GM23338 (cell line): ENCODE measurements around the gene STK39. TPM values are rescaled to one million over a fixed set of nuclear protein-coding genes. Genes with fewer than 3 reads are reported as not detected.

Experiments used
- ATAC-seq: fragments of 200-7000 bp; cut with Tn5 transposase; 3 replicates; pipeline ENCODE4 v1.9.1; 2020
- DNase-seq: peaks from one replicate; pipeline ENCODE4 v3.0.0-alpha.2; 2015; ENCODE audit warnings: low spot score
- H2AFZ ChIP-seq: fragments of 200-600 bp; sonication (generic); 2 replicates; pipeline ENCODE4 v1.8.0; 2016; ENCODE audit warnings: antibody characterized with exemption, mild to moderate bottlenecking, moderate library complexity
- H3F3A ChIP-seq: fragments of 200-600 bp; sonication (generic); replicated peaks from 2 replicates; pipeline ENCODE4 v1.8.0; 2017; ENCODE audit warnings: antibody characterized with exemption, mixed run types, low read depth
- H3K27ac ChIP-seq: fragments of 200-600 bp; sonication (generic); 2 replicates; pipeline ENCODE4 v1.6.1; 2016; ENCODE audit warnings: low read depth
- H3K27me3 ChIP-seq: fragments of 200-600 bp; sonication (generic); 2 replicates; pipeline ENCODE4 v1.8.0; 2016; ENCODE audit warnings: mild to moderate bottlenecking, mixed run types, moderate library complexity; ENCODE audit not compliant: insufficient read depth
- H3K36me3 ChIP-seq: fragments of 200-600 bp; sonication (generic); 2 replicates; pipeline ENCODE4 v1.8.0; 2016; ENCODE audit warnings: mild to moderate bottlenecking; ENCODE audit not compliant: insufficient read depth
- H3K4me1 ChIP-seq: fragments of 200-600 bp; sonication (generic); 2 replicates; pipeline ENCODE4 v1.8.0; 2016; ENCODE audit warnings: mild to moderate bottlenecking, moderate library complexity; ENCODE audit not compliant: insufficient read depth
- H3K4me2 ChIP-seq: fragments of 200-600 bp; sonication (generic); 2 replicates; pipeline ENCODE4 v1.7.1; 2017; ENCODE audit warnings: mixed run types
- H3K4me3 ChIP-seq: fragments of 200-600 bp; sonication (generic); 2 replicates; pipeline ENCODE4 v1.6.1; 2016; ENCODE audit warnings: mixed run types
- H3K79me2 ChIP-seq: fragments of 200-600 bp; sonication (generic); replicated peaks from 2 replicates; pipeline ENCODE4 v1.8.0; 2017; ENCODE audit warnings: mild to moderate bottlenecking; ENCODE audit not compliant: insufficient read depth
- H3K9me2 ChIP-seq: fragments of 200-600 bp; sonication (generic); 2 replicates; pipeline ENCODE4 v1.8.0; 2017; ENCODE audit not compliant: insufficient read depth
- H4K20me1 ChIP-seq: fragments of 200-600 bp; sonication (generic); replicated peaks from 2 replicates; pipeline ENCODE4 v1.8.0; 2017; ENCODE audit warnings: mild to moderate bottlenecking; ENCODE audit not compliant: insufficient read depth
- H3K27ac Mint-ChIP-seq: 2 replicates; pipeline ENCODE4 v1.8.0; 2020; ENCODE audit warnings: inconsistent platforms, mild to moderate bottlenecking, moderate library complexity, mixed read lengths
- H3K27me3 Mint-ChIP-seq: 3 replicates; pipeline ENCODE4 v1.8.0; 2022; ENCODE audit warnings: low read depth, mild to moderate bottlenecking, moderate library complexity, mixed read lengths, inconsistent platforms; ENCODE audit not compliant: insufficient read depth, poor library complexity
- H3K36me3 Mint-ChIP-seq: 3 replicates; pipeline ENCODE4 v1.8.0; 2021; ENCODE audit warnings: low read depth, mild to moderate bottlenecking, inconsistent platforms, moderate library complexity, mixed read lengths
- H3K4me1 Mint-ChIP-seq: 3 replicates; pipeline ENCODE4 v1.8.0; 2020; ENCODE audit warnings: mild to moderate bottlenecking, inconsistent platforms, mixed read lengths
- H3K4me3 Mint-ChIP-seq: 3 replicates; pipeline ENCODE4 v1.8.0; 2021; ENCODE audit warnings: moderate library complexity, mild to moderate bottlenecking, inconsistent platforms, mixed read lengths
- H3K9me3 Mint-ChIP-seq: 3 replicates; pipeline ENCODE4 v1.8.0; 2020; ENCODE audit warnings: moderate library complexity, mild to moderate bottlenecking, inconsistent platforms, mixed read lengths
- CREB1 ChIP-seq: fragments of 250-450 bp; sonication (Bioruptor Pico); IDR thresholded peaks from 2 replicates; pipeline ENCODE4 v1.5.0; 2020; ENCODE audit warnings: low read depth, mild to moderate bottlenecking, moderate library complexity
- CTCF ChIP-seq, 2 experiments: fragments of 200-600 bp in 1 of 2; sonication (generic) in 1 of 2; conservative IDR thresholded peaks; 2 replicates each; pipeline versions ENCODE4 v1.5.1 to v1.6.1; 2016 to 2017; ENCODE audit warnings: antibody characterized with exemption in 2 of 2, low read depth in 2 of 2, mild to moderate bottlenecking in 2 of 2, moderate library complexity in 1 of 2
- EZH2phosphoT487 ChIP-seq: fragments of 200-600 bp; sonication (generic); IDR thresholded peaks from one replicate; pipeline ENCODE4 v1.8.1; 2018; ENCODE audit warnings: antibody characterized with exemption; ENCODE audit not compliant: unreplicated experiment
- POLR2AphosphoS5 ChIP-seq: IDR thresholded peaks from 2 replicates; pipeline ENCODE4 v1.6.1; 2016; ENCODE audit warnings: antibody characterized with exemption, low read depth
- STAT1 ChIP-seq: IDR thresholded peaks from one replicate; pipeline ENCODE4 v1.6.1; 2016; ENCODE audit warnings: antibody characterized with exemption; ENCODE audit not compliant: unreplicated experiment
- ZNF114 ChIP-seq: fragments of 250-450 bp; sonication (Bioruptor Pico); IDR thresholded peaks from 2 replicates; pipeline ENCODE4 v1.5.0; 2020; ENCODE audit warnings: mild to moderate bottlenecking, moderate library complexity
- polyA plus RNA-seq: library from polyadenylated mRNA; unstranded; fragments of >200 nt; fragmentation: Nextera tagmentation; extraction: Ambion mirVana; gene quantifications from 2 replicates; pipeline ENCODE4 v1.2.1, GENCODE V29; 2016
- total RNA-seq: library from RNA; depleted of rRNA; stranded (reverse); fragments of >200 nt; shearing (Covaris generic); gene quantifications from 2 replicates; pipeline ENCODE4 v1.2.3, GENCODE V29; 2014
- TF ChIP-seq, protein P1 (sequence below): IDR thresholded peaks from 2 replicates; pipeline ENCODE4 v1.6.1; 2016; ENCODE audit warnings: antibody characterized with exemption

The STK39 gene
- total and polyA plus RNA-seq, 2 experiments from 2014 or later: 9.5 to 16.9 TPM

GRCh38 chr2:168064011-168064998, 183.1 kb downstream of the STK39 start:
- no peaks in the 10 kb centered on the region for H3F3A ChIP-seq
- H3K4me3 Mint-ChIP-seq: no peak overlapping the region
- H3K27ac ChIP-seq: no peak overlapping the region
- no peaks in the 10 kb centered on the region for H3K36me3 ChIP-seq
- no peak overlapping the region for H3K27ac Mint-ChIP-seq
- no peak overlapping the region for H2AFZ ChIP-seq
- H3K4me2 ChIP-seq: no peak overlapping the region
- H3K9me3 Mint-ChIP-seq: no peaks in the 10 kb centered on the region
- no peaks in the 10 kb centered on the region for H3K79me2 ChIP-seq
- peaks cover 21% of the 10 kb centered on the region; the same call in 1 of the 2 replicates for H3K4me1 ChIP-seq
- H3K36me3 Mint-ChIP-seq: no peaks in the 10 kb centered on the region
- DNase-seq (peak; percentile 24), ATAC-seq (peak; percentile 83)
- H3K27me3 Mint-ChIP-seq: no peaks in the 10 kb centered on the region
- H3K4me3 ChIP-seq: no peak overlapping the region
- H4K20me1 ChIP-seq: no peaks in the 10 kb centered on the region
- no peaks in the 10 kb centered on the region for H3K27me3 ChIP-seq
- peaks cover 20% of the 10 kb centered on the region for H3K4me1 Mint-ChIP-seq
- no peaks in the 10 kb centered on the region for H3K9me2 ChIP-seq
- TF ChIP-seq ZNF114 (no peak), EZH2phosphoT487 (no peak), CREB1 (CRISPR knock-in tag) (no peak), STAT1 (no peak), CTCF (conservative IDR thresholded peaks at IDR 0.05; ENCODE audit: low read depth in 2 of 2) (no peak)
- TF ChIP-seq, protein P1, sequence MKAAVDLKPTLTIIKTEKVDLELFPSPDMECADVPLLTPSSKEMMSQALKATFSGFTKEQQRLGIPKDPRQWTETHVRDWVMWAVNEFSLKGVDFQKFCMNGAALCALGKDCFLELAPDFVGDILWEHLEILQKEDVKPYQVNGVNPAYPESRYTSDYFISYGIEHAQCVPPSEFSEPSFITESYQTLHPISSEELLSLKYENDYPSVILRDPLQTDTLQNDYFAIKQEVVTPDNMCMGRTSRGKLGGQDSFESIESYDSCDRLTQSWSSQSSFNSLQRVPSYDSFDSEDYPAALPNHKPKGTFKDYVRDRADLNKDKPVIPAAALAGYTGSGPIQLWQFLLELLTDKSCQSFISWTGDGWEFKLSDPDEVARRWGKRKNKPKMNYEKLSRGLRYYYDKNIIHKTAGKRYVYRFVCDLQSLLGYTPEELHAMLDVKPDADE: no peak

DNA sequence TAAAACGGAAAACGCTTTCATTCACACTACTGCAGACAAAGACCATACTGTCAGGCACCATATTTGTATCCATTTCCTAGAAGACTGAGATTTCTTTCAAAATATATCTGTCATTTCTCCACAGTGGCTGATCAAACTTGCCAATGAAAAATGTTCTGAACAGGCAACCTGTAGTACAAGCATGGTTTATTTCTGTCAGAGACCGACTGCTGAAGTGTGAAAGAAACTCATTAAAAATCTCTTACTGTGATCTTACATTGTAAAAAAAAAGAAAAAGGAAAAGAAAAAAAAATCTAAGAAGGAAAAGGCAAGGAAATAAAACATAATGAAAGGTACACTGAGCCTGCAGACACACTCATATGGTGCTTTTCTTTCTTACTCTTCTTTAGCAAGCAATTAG, 184.5 kb downstream of the STK39 start:
- no peak overlapping the region for H3K27ac ChIP-seq
- no peaks in the 10 kb centered on the region for H3F3A ChIP-seq
- Mint-ChIP-seq H3K27ac (no peak overlapping the region), H3K4me1 (peaks cover 20% of the 10 kb centered on the region), H3K36me3 (no peaks in the 10 kb centered on the region), H3K4me3 (no peak overlapping the region), H3K27me3 (no peaks in the 10 kb centered on the region), H3K9me3 (no peaks in the 10 kb centered on the region)
- ATAC-seq (no peak), DNase-seq (no peak)
- H3K27me3 ChIP-seq: no peaks in the 10 kb centered on the region
- H3K9me2 ChIP-seq: no peaks in the 10 kb centered on the region
- no peak overlapping the region for H3K4me2 ChIP-seq
- H3K4me1 ChIP-seq: peaks cover 21% of the 10 kb centered on the region; the same call in 1 of the 2 replicates
- no peak for TF ChIP-seq STAT1
- TF ChIP-seq POLR2AphosphoS5: no peak
- no peak overlapping the region for H3K4me3 ChIP-seq
- no peaks in the 10 kb centered on the region for H3K79me2 ChIP-seq
- no peaks in the 10 kb centered on the region for H3K36me3 ChIP-seq
- H2AFZ ChIP-seq: no peak overlapping the region
- no peaks in the 10 kb centered on the region for H4K20me1 ChIP-seq
